Central memory CD4-positive, alpha-beta T cell (primary cell): ENCODE results near the gene ZNF750.

Source experiments
- DNase-seq: peaks from one replicate; pipeline ENCODE4 v3.0.0; 2022

The ZNF750 gene

GRCh38 chr17:82859431-82860403 lies 19.9 kb upstream of the ZNF750 start:
- DNase-seq: peak; percentile 61

- peak; percentile 31 for DNase-seq
These were observed 18.7 kb upstream of the ZNF750 start for GRCh38 chr17:82858376-82859126.

GRCh38 chr17:82856361-82856760 lies 16.5 kb upstream of the ZNF750 start:
- DNase-seq: no peak

GRCh38 chr17:82854226-82854625 lies 14.4 kb upstream of the ZNF750 start:
- no peak for DNase-seq

- no peak for DNase-seq
These were observed 11.6 kb upstream of the ZNF750 start for GRCh38 chr17:82851381-82851780.

- DNase-seq: no peak
These were observed 9.5 kb upstream of the ZNF750 start for GRCh38 chr17:82849076-82849945.

GRCh38 chr17:82848022-82848592 lies 8.3 kb upstream of the ZNF750 start:
- peak; percentile 20 for DNase-seq

GRCh38 chr17:82846061-82846691 lies 6.4 kb upstream of the ZNF750 start:
- DNase-seq: no peak

- no peak for DNase-seq
These were observed 5.5 kb upstream of the ZNF750 start for GRCh38 chr17:82845163-82845807.

- DNase-seq: no peak
These were observed 5.0 kb upstream of the ZNF750 start for GRCh38 chr17:82844796-82845162.

GRCh38 chr17:82843904-82844680 lies 4.3 kb upstream of the ZNF750 start:
- DNase-seq: no peak

- no peak for DNase-seq
These were observed 2.2 kb upstream of the ZNF750 start for GRCh38 chr17:82841921-82842596.

- DNase-seq: no peak
These were observed 609 bp upstream of the ZNF750 start for GRCh38 chr17:82840431-82840831.

- no peak for DNase-seq
These were observed 1.3 kb downstream of the ZNF750 start for GRCh38 chr17:82838386-82839063.

GRCh38 chr17:82837586-82838320 lies 2.1 kb downstream of the ZNF750 start:
- DNase-seq: no peak

- no peak for DNase-seq
These were observed 2.9 kb downstream of the ZNF750 start for GRCh38 chr17:82836823-82837357.

GRCh38 chr17:82835766-82836512 lies 3.9 kb downstream of the ZNF750 start:
- DNase-seq: no peak

GRCh38 chr17:82835122-82835521 lies 4.7 kb downstream of the ZNF750 start:
- no peak for DNase-seq
